Dermis microvascular lymphatic vessel endothelial cell (primary cell): ENCODE measurements around the gene FEM1C. TPM values are rescaled to one million over a fixed set of nuclear protein-coding genes. Genes with fewer than 3 reads are reported as not detected.

ENCODE experiments used
- DNase-seq, 2 donors: peaks; one replicate each; pipeline versions ENCODE4 v3.0.0 to v3.0.0-alpha.2; 2010; ENCODE audit warnings: low read depth in 2 of 2
- total RNA-seq: library from RNA; depleted of rRNA; stranded (reverse); fragments of >200 nt; gene quantifications from 2 replicates; pipeline ENCODE4 v1.2.1, GENCODE V29; 2014

Gene FEM1C
- 10.9 and 12.5 TPM in 2 replicates for total RNA-seq

- DNase-seq = peak; percentile 91 to 98
Measured at GRCh38 chr5:115544436-115545350, at the start of gene FEM1C. Gene FEM1C (minus strand): TSS chr5:115544775. CDS start chr5:115543493, 1,282 bp downstream.

- DNase-seq = no peak
Measured at GRCh38 chr5:115589043-115589442, 44.5 kb upstream of the FEM1C start.

GRCh38 chr5:115588640-115589039 lies 44.1 kb upstream of the FEM1C start:
- DNase-seq = no peak

GRCh38 chr5:115586525-115587146 lies 42.1 kb upstream of the FEM1C start:
- peak in 1 of 2 donors; percentile 47 for DNase-seq

- peak in 1 of 2 donors; percentile 14 for DNase-seq
Measured at GRCh38 chr5:115585265-115585664, 40.7 kb upstream of the FEM1C start.

GRCh38 chr5:115584501-115584900 lies 39.9 kb upstream of the FEM1C start:
- no peak for DNase-seq

GRCh38 chr5:115583474-115583873 lies 38.9 kb upstream of the FEM1C start:
- peak in 1 of 2 donors; percentile 92 for DNase-seq

- no peak for DNase-seq
Measured at GRCh38 chr5:115580941-115581340, 36.4 kb upstream of the FEM1C start.

GRCh38 chr5:115579747-115580173 lies 35.2 kb upstream of the FEM1C start:
- no peak for DNase-seq

- no peak for DNase-seq
Measured at GRCh38 chr5:115579216-115579615, 34.6 kb upstream of the FEM1C start.

- DNase-seq = no peak
Measured at GRCh38 chr5:115578657-115579056, 34.1 kb upstream of the FEM1C start.

GRCh38 chr5:115577741-115578140 lies 33.2 kb upstream of the FEM1C start:
- no peak for DNase-seq

GRCh38 chr5:115577329-115577728 lies 32.8 kb upstream of the FEM1C start:
- DNase-seq = no peak

- DNase-seq = peak; percentile 67 to 97
Measured at GRCh38 chr5:115575167-115576070, 30.8 kb upstream of the FEM1C start.

GRCh38 chr5:115573133-115573532 lies 28.6 kb upstream of the FEM1C start:
- DNase-seq = peak in 1 of 2 donors; percentile 46

GRCh38 chr5:115571441-115571878 lies 26.9 kb upstream of the FEM1C start:
- peak in 1 of 2 donors; percentile 74 for DNase-seq

GRCh38 chr5:115568668-115569067 lies 24.1 kb upstream of the FEM1C start:
- no peak for DNase-seq

- DNase-seq = no peak
Measured at GRCh38 chr5:115565233-115565632, 20.7 kb upstream of the FEM1C start.

- no peak for DNase-seq
Measured at GRCh38 chr5:115561176-115561575, 16.6 kb upstream of the FEM1C start.

- DNase-seq = no peak
Measured at GRCh38 chr5:115559524-115559923, 14.9 kb upstream of the FEM1C start.

GRCh38 chr5:115558388-115558956 lies 13.9 kb upstream of the FEM1C start:
- peak in 1 of 2 donors; percentile 57 for DNase-seq
